Tibial artery (tissue), 4 donors: ENCODE data around the gene ARSG.

ENCODE experiments used
- DNase-seq, 2 donors: peaks; one replicate each; pipeline ENCODE4 v3.0.0-alpha.2; 2019
- H3K27ac ChIP-seq, 2 donors: fragments of 200-600 bp; sonication (generic) in 1 of 2; 1 replicate in 1 of 2; 2 replicates in 1 of 2; pipeline ENCODE4 v1.5.1; 2018 to 2019; ENCODE audit warnings: mild to moderate bottlenecking in 1 of 2
- H3K27me3 ChIP-seq, 2 donors: fragments of 200-600 bp; sonication (generic) in 1 of 2; one replicate each; pipeline versions ENCODE4 v1.5.1 to v1.6.0; 2016 to 2019
- H3K36me3 ChIP-seq, 3 donors: fragments of 200-600 bp; sonication (generic) in 2 of 3; one replicate each; pipeline ENCODE4 v1.5.1; 2016 to 2019; ENCODE audit warnings: mild to moderate bottlenecking in 2 of 3
- H3K4me1 ChIP-seq, 4 donors: fragments of 200-600 bp; sonication (generic) in 2 of 4; 1 replicate in 3 of 4; 2 replicates in 1 of 4; pipeline ENCODE4 v1.5.1; 2016 to 2019
- H3K4me3 ChIP-seq, 2 donors: fragments of 200-600 bp; sonication (generic) in 1 of 2; 1 replicate in 1 of 2; 2 replicates in 1 of 2; pipeline ENCODE4 v1.5.1; 2018 to 2019; ENCODE audit warnings: mild to moderate bottlenecking in 2 of 2
- H3K9me3 ChIP-seq, 3 donors: fragments of 200-600 bp; sonication (generic) in 1 of 3; one replicate each; pipeline ENCODE4 v1.5.1; 2016 to 2019
- intact Hi-C: fragments of 100-400 bp; cut with DNase I; formaldehyde crosslinking; loops from one replicate; pipeline ENCODE4 v1.15.0; 2023; ENCODE audit warnings: low total_unique reads
- TF ChIP-seq, protein P1 (sequence below), 2 experiments: fragments of 200-600 bp in 1 of 2; fragments of 450-650 bp in 1 of 2; IDR thresholded peaks; one replicate each; pipeline ENCODE4 v1.5.1; 2017 to 2019; ENCODE audit warnings: antibody characterized with exemption in 2 of 2, mild to moderate bottlenecking in 1 of 2, moderate library complexity in 1 of 2

Gene ARSG

DNA sequence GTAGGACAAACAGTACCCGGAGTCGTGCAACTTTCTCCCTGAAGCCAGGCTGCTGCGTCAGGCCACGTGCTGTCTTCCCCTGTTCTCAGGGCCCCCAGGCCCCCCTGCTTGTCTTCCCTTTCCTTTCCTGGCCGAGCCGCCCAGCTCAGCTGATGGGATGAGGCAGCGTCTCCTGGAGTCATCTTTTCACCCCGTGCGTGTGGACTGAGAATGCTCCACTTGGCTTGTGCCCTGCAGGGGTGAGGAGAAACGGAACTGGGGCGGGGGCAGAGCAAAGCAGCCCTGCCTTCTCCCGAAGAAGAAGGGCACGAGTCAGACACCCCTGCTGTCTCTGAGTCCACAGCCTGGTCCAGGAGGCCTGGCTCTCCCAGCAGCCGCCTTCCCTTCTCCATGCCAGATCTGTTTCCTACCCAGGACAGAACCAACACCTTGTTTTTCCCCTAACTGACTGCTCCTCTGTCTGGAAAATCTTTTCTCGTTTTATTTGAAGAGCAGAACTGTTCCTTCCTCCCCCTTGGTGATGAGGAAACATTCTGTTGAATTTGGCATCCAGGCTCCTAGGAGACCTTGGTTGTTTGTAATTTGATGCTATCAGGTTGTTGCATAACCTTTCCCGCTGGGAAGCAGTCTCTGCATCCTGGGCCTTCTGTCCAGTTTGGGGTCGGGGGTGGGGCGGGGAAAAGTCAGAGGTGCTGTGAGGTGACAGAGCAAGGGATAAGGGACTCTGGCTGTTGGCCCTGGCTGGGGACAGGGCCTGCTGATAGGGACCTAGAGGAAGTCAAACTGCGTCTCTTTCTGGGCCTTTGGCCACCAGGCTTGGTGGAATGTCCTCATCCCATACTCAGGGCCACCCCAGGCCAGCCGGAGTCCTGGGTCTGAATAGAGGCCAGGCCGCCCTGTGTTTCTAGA lies 87.2 kb downstream of the ARSG start:
- Histone ChIP-seq H3K4me3 (no peak overlapping the region), H3K27me3 (no peaks in the 10 kb centered on the region), H3K36me3 (no peaks in the 10 kb centered on the region), H3K9me3 (no peaks in the 10 kb centered on the region), H3K4me1 (peaks cover 0 to 21% (median 14%) of the 10 kb centered on the region in 4 donors), H3K27ac (peak overlapping the region; percentile 80)
- peak; percentile 97 to 98 for DNase-seq
- intact Hi-C loops, result no loop called here
- TF ChIP-seq, protein P1, sequence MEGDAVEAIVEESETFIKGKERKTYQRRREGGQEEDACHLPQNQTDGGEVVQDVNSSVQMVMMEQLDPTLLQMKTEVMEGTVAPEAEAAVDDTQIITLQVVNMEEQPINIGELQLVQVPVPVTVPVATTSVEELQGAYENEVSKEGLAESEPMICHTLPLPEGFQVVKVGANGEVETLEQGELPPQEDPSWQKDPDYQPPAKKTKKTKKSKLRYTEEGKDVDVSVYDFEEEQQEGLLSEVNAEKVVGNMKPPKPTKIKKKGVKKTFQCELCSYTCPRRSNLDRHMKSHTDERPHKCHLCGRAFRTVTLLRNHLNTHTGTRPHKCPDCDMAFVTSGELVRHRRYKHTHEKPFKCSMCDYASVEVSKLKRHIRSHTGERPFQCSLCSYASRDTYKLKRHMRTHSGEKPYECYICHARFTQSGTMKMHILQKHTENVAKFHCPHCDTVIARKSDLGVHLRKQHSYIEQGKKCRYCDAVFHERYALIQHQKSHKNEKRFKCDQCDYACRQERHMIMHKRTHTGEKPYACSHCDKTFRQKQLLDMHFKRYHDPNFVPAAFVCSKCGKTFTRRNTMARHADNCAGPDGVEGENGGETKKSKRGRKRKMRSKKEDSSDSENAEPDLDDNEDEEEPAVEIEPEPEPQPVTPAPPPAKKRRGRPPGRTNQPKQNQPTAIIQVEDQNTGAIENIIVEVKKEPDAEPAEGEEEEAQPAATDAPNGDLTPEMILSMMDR (IDR thresholded peaks at IDR 0.05), result peak in 1 of 2 experiments; percentile 3

DNA sequence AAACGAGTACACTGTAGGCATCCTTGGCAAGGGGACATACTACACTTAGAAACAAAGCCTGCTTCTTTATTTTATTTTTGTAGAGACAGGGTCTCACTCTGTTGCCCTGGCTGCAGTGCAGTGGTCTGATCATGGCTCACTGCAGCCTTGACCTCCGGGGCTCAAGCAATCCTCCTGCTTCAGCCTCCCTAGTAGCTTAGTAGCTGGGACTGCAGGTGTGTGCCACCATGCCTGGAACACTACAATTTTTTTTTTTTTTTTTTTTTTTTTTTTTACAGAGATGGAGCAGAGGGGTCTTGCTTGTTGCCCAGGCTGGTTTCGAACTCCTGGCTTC lies 87.8 kb downstream of the ARSG start:
- no peak overlapping the region for H3K4me3 ChIP-seq
- intact Hi-C loops, result no loop called here
- no peaks in the 10 kb centered on the region for H3K27me3 ChIP-seq
- peak overlapping the region; percentile 80 for H3K27ac ChIP-seq
- H3K9me3 ChIP-seq, result no peaks in the 10 kb centered on the region
- TF ChIP-seq, protein P1 (IDR thresholded peaks at IDR 0.05), result no peak
- no peak for DNase-seq
- H3K36me3 ChIP-seq, result no peaks in the 10 kb centered on the region
- peaks cover 0 to 21% (median 14%) of the 10 kb centered on the region in 4 donors for H3K4me1 ChIP-seq

DNA sequence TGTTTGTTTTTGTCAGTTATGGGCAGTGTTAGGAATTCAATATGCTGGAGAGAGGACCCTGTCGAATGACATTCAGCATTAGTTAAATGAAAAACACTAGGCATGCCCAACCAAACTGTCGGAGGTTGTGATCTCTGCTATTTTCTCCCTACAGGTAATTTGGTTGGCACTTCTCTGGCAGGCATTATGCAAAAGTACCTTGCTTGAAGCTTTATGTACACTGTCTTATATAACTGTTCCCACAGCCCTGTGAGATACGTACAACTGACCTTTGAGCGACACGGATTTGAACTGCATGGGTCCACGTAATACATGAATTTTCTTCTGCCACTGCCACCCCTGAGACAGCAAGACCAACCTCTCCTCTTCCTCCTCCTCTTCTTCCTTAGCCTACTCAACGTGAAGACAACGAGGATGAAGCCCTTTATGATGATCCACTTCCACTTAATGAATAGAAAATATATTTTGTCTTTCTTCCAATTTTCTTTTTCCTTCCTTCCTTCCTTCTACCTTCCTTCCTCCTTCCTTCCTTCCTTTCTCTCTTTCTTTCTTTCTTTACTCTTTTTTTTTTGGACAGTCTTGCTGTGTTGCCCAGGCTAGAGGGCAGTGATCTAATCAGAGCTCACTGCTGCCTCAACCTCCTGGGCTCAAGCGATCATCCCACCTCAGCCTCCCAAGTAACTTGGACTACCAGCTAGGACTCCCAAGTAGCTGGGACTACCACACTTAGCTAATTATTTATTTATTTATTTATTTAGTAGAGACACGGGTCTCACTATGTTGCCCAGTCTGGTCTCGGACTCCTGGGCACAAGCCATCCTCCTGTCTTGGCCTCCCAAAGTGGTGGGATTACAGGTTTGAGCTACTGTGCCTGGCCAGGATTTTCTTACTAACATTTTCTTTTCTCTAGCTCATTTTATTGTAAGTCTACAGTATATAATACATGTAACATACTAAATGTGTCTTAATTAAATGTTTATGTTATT lies 88.7 kb downstream of the ARSG start:
- no peaks in the 10 kb centered on the region for H3K27me3 ChIP-seq
- H3K9me3 ChIP-seq, result no peaks in the 10 kb centered on the region
- no peaks in the 10 kb centered on the region for H3K36me3 ChIP-seq
- TF ChIP-seq, protein P1 (IDR thresholded peaks at IDR 0.05), result no peak
- H3K4me1 ChIP-seq, result peaks cover 0 to 21% (median 14%) of the 10 kb centered on the region in 4 donors
- no peak overlapping the region for H3K4me3 ChIP-seq
- DNase-seq, result no peak
- intact Hi-C loops, result no loop called here
- H3K27ac ChIP-seq, result peak overlapping the region in 1 of 2 donors; percentile 80

DNA sequence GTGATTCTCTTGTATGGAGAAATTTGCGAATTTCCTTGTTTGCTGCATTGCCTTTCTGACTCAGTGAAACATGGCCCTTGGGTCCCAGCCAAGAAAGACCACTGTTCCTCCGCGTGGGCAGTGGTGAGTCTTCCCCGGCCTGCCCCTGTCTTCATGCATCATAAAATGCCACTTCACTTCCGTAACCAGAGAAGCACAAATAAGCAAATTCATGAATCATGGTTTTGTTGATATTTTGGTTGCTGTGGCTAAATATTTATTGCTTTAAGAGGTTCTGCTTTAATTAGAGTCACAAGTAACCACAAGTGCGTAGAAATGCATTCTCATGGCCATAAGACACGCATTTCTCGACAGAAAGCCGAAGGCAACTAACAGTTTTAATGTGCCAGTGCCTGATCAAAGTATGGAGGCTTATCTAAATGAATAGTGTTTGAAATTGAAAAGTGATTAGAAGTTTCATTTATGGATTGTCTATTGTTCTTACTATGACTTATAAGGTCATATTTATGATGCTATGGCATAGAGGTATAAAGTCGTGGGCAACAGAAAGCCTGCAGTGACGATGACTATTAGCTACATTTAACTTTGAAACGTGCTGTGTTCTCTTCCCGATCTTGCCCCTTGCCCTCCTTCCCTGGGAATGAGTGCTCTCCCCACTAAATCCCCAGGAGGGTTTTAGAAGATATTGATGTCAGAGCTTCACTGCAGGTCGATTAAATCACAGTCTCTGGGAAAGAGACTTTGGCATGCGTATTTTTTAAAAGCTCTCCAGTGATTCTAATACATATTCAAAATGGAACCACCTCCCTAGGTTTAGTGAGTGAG lies 90.0 kb downstream of the ARSG start:
- peaks cover 0 to 21% (median 14%) of the 10 kb centered on the region in 4 donors for H3K4me1 ChIP-seq
- DNase-seq, result no peak
- H3K27me3 ChIP-seq, result no peaks in the 10 kb centered on the region
- H3K9me3 ChIP-seq, result no peaks in the 10 kb centered on the region
- TF ChIP-seq, protein P1 (IDR thresholded peaks at IDR 0.05), result no peak
- intact Hi-C loops, result no loop called here
- no peak overlapping the region for H3K27ac ChIP-seq
- H3K4me3 ChIP-seq, result no peak overlapping the region
- H3K36me3 ChIP-seq, result no peaks in the 10 kb centered on the region

DNA sequence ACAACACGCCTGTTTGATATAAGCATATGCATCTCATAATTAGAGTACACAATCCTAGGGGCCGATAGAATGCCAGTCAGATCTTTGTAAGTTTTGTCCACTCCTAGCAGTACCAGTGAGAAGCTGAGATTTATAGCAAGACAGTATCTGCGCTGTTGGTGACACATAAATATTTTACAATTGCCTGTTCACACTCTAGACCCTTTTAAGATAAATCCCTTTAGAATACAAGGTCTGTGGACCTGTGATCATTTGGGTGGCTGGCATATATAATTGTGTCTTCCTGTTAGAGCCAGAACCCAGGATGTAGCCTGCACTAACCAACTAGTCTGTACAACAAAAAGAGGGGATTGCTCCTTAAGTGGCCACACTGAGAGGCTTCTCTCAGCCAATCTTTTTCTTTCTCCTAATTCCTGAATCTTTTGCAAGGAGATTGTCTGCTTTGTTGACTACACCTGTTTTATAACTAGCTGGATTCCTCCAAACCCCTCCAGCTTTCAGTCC lies 91.3 kb downstream of the ARSG start:
- Histone ChIP-seq H3K27ac (no peak overlapping the region), H3K36me3 (no peaks in the 10 kb centered on the region), H3K27me3 (no peaks in the 10 kb centered on the region), H3K9me3 (no peaks in the 10 kb centered on the region), H3K4me1 (peaks cover 0 to 16% (median 11%) of the 10 kb centered on the region in 4 donors), H3K4me3 (no peak overlapping the region)
- intact Hi-C loops, result no loop called here
- DNase-seq, result no peak
- TF ChIP-seq, protein P1 (IDR thresholded peaks at IDR 0.05), result no peak
